Right renal cortex interstitium (tissue), 3 donors: ENCODE data around the gene SLC2A2. TPM values are rescaled to one million over a fixed set of nuclear protein-coding genes. Genes with fewer than 3 reads are reported as not detected.
"Not testable (repeated sequence)": the region's sequence is repeated elsewhere in the genome, so short reads cannot be mapped to it uniquely, and the experiment has no call there.

Experiments
- DNase-seq, 3 donors: peaks; one replicate each; pipeline ENCODE4 v3.0.0-alpha.2; 2013; ENCODE audit warnings: low read depth in 3 of 3, low spot score in 2 of 3
- polyA plus RNA-seq, 3 donors: library from polyadenylated mRNA; unstranded; fragments of 120-200 nt; gene quantifications; one replicate each; pipeline ENCODE4 v1.2.1, GENCODE V29; 2013; ENCODE audit not compliant: insufficient read length in 3 of 3

Gene SLC2A2
- polyA plus RNA-seq, 3 donors: 10.5 to 17.3 (median 11.3) TPM

DNA sequence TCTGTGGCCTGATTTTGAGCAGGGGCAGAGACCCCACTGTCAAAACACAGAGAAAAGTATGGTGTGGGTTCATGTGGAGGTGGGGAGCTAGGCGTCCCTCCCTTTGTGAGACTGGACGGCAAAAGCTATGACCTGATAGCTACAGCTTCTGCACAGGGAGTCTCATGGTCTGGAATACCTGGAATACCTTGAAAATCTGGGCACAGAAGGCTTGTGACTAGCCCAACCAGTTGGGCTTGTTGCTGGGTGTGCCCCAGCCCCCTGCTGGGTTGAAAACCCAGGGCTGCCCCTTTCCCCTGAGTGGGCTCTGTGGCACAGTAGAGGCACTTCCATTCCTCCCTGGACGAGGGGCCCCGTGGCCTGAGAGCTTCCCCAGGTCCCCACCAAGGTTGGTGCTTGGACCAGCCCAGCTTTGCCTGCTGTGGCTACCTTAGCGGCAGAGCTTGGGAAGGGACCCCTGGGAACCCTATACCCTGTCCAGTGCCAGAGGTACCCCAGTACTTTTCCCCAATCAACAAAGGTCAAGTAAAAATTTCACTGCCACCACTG, 37.3 kb downstream of the SLC2A2 start:
- DNase-seq: no peak

GRCh38 chr3:170988378-170988777, 38.1 kb downstream of the SLC2A2 start:
- no peak for DNase-seq

- no peak for DNase-seq
These were observed 41.2 kb downstream of the SLC2A2 start for GRCh38 chr3:170985304-170985703.

DNA sequence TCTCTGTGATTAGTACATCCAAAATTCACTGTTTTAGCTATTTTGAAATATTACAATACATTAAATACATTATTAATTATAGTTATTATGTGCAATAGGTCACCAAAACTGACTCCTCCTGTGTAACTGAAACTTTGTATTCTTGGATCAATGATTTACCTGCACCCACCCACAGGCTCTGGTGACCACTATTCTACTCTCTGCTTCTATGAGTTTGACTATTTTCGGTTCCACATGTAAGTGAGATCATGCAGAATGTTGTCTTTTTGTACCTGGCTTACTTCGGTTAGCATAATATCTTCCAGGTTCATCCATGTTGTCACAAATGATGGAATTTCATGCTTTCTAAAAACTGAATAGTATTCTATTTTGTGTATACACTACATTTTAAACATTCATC, 43.8 kb downstream of the SLC2A2 start:
- DNase-seq: no peak

DNA sequence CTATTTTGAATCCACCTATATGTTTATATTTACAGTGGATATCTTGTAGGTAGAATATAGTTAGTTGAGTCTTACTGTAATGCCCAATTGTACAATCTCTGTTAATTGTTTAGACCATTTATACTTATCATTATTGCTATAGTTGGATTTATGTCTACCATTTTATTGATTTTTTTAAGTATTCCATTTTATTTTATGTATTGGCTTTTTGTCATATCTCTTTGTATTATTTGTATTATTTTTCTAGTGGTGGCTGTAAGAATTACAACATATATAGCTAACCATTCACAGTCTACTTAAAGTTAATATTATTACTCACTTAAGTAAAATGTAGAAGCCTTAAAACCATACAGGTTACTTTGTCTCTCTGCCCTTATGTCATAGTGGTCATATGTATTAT, 46.1 kb downstream of the SLC2A2 start:
- DNase-seq: no peak

- no peak for DNase-seq
These were observed 48.4 kb downstream of the SLC2A2 start for GRCh38 chr3:170977949-170978745.

DNA sequence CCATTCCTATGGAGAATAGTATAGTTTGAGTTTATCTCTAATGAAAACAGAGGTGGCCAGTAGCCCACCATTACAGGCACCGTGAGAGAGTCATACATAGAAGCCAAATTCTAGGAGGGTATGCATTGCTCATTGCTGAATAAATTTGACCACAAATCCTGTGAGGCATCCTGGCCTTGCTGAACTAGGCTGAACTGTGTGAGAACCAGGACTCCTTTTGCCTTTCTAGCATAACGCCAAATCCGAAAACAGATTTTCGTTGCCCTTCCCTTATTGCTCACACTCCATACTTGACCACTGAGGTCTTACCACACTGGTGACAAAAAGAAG, 50.4 kb downstream of the SLC2A2 start:
- DNase-seq: no peak

DNA sequence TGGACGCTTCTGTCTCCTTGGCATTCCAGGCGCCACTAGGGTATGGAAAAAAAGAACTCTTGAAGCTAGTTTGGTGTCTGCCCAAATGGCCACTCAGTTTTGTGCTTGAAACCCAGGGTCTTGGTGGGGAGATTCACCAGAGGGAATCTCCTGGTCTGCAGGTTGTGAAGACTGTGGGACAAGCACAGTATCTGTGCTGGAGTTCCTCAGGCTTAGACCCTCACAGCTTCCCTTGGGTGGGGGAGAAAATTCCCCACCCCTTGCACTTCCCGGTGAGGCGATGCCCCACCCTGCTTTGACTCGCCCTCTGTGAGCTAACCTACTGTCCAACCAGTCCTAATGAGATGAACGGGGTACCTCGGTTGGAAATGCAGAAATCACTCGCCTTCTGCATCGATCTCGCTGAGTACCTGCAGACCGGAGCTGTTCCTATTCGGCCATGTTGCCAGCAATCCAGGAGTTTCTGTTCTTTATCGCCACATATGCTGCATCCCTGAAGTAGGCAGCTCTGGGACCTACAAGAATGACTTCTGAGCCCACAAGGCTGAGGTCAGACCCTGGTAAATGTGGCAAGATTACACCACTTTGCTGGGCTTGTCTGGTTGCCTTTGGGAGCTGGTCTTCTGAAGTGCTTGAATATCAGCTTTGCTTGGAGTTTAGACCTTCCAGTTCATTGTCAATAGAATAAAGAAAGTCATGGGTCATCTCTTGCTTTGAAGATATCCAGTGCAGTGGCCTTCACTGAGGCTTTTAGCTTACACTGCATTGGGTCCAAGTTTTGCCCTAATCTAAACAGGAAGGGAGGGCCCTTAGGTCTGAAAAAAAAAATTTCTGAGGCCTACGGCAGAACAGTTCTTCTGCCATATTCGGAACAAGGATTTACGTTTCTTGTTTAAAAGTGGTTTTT, 51.0 kb downstream of the SLC2A2 start:
- DNase-seq: no peak

GRCh38 chr3:170974872-170975271, 51.6 kb downstream of the SLC2A2 start:
- DNase-seq: no peak

GRCh38 chr3:170972917-170973316, 53.6 kb downstream of the SLC2A2 start:
- DNase-seq: not testable (repeated sequence)

- no peak for DNase-seq
These were observed 59.4 kb downstream of the SLC2A2 start for GRCh38 chr3:170967126-170967525.

DNA sequence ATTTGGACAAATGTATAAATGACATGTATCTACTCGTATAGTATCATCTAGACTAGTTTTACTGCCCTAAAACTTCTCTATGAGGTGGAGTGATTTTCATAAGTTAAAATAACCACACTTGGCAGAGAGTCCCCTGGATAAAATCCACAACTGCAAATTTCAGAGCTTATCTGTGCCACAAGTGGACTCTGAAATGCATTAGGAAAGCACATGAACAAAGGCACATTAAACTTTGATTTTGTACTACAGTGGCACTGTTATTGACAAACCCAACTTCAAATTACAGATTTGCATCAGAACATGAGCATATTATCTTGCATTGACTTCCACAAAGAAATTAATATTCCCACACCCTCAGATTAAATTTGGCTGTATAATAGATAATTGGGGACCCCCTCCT, 60.0 kb downstream of the SLC2A2 start:
- no peak for DNase-seq

- no peak for DNase-seq
These were observed 64.1 kb downstream of the SLC2A2 start for GRCh38 chr3:170962411-170962810.

DNA sequence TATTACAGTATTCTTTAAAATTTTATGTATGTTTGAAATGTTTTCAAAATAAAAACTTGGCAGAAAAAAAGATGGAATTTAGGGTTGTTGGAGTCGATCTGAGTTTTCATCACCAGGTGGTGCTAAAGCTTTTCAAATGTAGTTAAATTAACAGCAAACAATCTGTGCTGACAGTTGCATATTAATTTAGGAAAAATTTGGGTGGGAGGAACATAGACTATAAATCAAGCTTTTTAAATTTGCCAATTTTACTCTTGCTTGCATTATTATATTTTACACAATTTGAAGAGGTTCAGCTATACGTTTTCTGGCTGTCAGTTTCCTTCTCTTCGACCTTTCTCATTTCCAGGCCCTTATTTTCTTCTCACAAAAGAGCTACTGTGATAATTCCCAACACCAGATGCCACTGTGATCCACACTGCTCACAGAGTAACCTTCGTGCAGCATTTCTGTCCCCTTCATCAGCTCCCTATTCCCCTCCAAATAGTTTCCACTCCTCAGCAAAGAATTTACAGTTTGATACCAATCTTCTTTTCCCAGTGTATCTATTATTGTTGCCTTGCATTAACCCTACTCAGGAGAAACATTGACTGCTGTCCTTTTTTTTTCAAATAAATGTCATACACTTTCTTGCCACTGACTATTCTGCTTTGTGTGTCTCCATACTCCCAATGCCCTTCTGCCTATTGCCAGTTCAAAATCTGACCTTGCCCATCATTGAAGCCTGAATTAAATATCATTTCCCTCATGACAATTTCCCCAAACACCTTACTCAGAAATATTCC, 64.7 kb downstream of the SLC2A2 start:
- DNase-seq: peak; percentile 16 to 27 (median 19)

DNA sequence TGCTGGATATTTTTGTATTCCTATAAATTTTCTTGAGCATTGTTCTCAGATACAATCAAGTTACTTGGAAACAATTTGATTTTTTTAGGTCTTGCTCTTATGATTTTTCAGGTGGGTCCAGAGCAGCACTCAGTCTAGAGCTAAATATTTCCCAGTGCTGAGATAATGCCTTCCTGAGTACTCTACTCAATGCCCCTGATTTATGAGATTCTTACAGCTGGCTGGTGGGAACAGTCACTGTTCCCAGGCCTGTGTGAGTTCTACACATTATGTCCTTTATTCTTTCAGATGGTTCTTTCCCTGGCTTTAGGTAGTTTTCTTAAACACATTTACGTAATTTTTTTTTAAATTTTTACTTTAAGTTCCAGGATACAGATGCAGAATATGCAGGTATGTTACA, 67.1 kb downstream of the SLC2A2 start:
- no peak for DNase-seq

DNA sequence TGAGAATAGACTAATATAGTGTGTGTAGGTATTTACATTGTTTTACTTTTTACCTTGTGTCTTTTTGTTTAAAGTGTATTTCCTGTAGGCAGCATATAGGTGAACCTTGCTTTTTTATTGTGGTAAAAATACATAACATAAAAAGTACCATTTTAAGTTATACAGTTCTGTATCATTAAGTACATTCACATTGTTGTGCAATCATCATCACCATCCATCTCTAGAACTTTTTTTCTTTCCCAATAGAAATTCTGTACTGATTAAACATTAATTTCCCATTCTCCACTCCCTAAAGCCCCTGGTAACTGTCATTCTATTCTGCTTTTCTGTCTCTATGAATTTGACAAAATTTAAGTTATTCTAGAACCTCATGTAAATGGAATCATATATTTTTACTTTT, 69.9 kb downstream of the SLC2A2 start:
- DNase-seq: no peak

GRCh38 chr3:170953736-170954135, 72.8 kb downstream of the SLC2A2 start:
- no peak for DNase-seq

- no peak for DNase-seq
These were observed 73.3 kb downstream of the SLC2A2 start for GRCh38 chr3:170953229-170953628.

GRCh38 chr3:170949211-170949610, 77.3 kb downstream of the SLC2A2 start:
- DNase-seq: no peak

DNA sequence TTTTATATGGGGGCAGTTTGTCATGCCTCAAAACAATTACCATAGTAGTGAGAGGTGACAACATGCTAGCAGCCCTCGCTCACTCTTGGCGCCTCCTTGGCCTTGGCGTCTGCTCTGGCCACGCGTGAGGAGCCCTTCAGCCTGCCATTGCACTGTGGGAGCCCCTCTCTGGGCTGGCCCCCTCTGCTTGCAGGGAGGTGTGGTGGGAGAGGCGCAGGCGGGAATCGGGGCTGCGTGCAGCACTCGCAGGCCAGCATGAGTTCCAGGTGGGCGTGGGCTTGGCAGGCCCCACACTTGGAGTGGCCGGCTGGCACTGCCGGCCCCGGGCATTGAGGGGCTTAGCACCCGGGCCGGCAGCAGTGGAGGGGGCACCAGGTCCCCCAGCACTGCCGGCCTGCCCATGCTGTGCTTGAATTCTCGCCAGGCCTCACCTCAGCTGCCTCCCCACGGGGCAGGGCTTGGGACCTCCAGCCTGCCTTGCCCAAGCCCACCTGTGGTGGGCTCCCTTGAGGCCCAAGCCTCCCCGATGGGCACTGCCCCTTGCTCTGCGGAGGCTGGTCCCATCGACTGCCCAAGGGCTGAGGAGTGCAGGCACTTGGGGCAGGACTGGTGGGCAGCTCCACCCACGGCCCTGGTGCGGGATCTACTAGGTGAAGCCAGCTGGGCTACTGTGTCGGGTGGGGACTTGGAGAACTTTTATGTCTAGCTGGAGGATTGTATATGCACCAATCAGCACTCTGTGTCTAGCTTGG, 79.3 kb downstream of the SLC2A2 start:
- DNase-seq: no peak
